ENCODE data around the gene RNF168. TPM values are rescaled to one million over a fixed set of nuclear protein-coding genes. Genes with fewer than 3 reads are reported as not detected.

RNF168 gene
- total RNA-seq, 1 experiment from 2014 or later = 25.1 TPM

DNA sequence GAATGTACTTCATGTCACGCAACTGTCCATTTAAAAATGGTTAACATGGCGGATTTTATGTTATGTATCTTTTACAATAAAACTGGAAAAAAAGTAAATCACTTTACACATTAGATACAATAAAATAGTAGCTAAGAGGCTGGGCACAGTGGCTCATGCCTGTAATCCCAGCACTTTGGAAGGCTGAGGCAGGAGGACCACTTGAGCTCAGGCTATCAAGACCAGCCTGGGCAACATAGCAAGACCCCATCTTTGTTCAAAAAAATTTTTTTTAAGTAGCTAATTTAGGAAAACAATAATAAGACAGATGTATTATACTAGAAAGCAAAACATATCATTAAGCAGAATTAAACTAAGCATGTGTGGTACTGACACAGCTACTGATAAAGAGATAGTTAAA is 11.5 kb downstream of the RNF168 start:
- POLR2A ChIA-PET = no interaction called here
- no peaks in the 10 kb centered on the region for H3K27me3 ChIP-seq (ENCODE audit: insufficient read depth, low read length)
- no peaks in the 10 kb centered on the region for H3K9me3 ChIP-seq (ENCODE audit: control insufficient read depth in 1 of 2, insufficient read depth in 1 of 2, low read depth in 1 of 2, low read length in 2 of 2)
- no peaks in the 10 kb centered on the region for H3K9me2 ChIP-seq (ENCODE audit: insufficient read depth)
- intact Hi-C loops (cut with micrococcal nuclease) = no loop called here
- peaks cover 7% of the 10 kb centered on the region; the same call in 1 of the 2 replicates for H4K20me1 ChIP-seq (ENCODE audit: insufficient read depth)
- no peak overlapping the region for H3K4me2 ChIP-seq (ENCODE audit: low read length)
- CTCF ChIA-PET = interaction anchor here (1.1 kb wide), 1 partner anchor 31 kb away, joined by 3 read pairs; no protein-coding TSS in a partner anchor
- RAD21 ChIA-PET (ENCODE audit: low non-redundant PET in 1 of 2, low total read pairs in 2 of 2, uncharacterized antibody in 2 of 2, unreplicated experiment in 2 of 2) = no interaction called here
- no peak overlapping the region for H3K9ac ChIP-seq (ENCODE audit: low read length)
- no peaks in the 10 kb centered on the region for H3K4me1 ChIP-seq (ENCODE audit: control insufficient read depth in 1 of 2, insufficient read depth in 2 of 2, low read length in 2 of 2)
- H2AFZ ChIP-seq (ENCODE audit: low read depth, low read length, poor library complexity, severe bottlenecking) = no peak overlapping the region
- H3K4me3 ChIP-seq (replicated peaks in 1 of 2; ENCODE audit: low read depth in 1 of 2, low read length in 2 of 2) = no peak overlapping the region
- H3K36me3 ChIP-seq (ENCODE audit: control insufficient read depth in 1 of 2, insufficient read depth in 2 of 2, low read length in 2 of 2) = peaks cover 6% of the 10 kb centered on the region in 2 experiments; a peak in 1 of 4 replicates
- H3K79me2 ChIP-seq (ENCODE audit: insufficient read depth, low read length) = peaks cover 92% of the 10 kb centered on the region
- DNase-seq (ENCODE audit: low read depth, low spot score) (no peak), ATAC-seq (no peak)
- no TSS peak for BruUV-seq (replicated peaks)
- TF ChIP-seq EZH2phosphoT487 (IDR thresholded peaks at IDR 0.05; ENCODE audit: borderline replicate concordance) (no peak), FOSL1 (IDR thresholded peaks at IDR 0.05; ENCODE audit: low read depth) (no peak), CEBPB (IDR thresholded peaks at IDR 0.05; ENCODE audit: low read depth) (no peak), EGR1 (IDR thresholded peaks at IDR 0.05; ENCODE audit: low read depth) (no peak), ELF1 (IDR thresholded peaks at IDR 0.05; ENCODE audit: borderline replicate concordance, low read depth) (no peak), JUND (IDR thresholded peaks at IDR 0.05) (no peak), RAD21 (IDR thresholded peaks at IDR 0.05; ENCODE audit: low read depth) (no peak), ATF3 (IDR thresholded peaks at IDR 0.05) (no peak), POLR2A (IDR thresholded peaks at IDR 0.05; ENCODE audit: borderline replicate concordance, extremely low read depth, insufficient read depth, insufficient read length) (no peak), REST (IDR thresholded peaks at IDR 0.05; ENCODE audit: low read depth) (no peak), SRF (IDR thresholded peaks at IDR 0.05; ENCODE audit: low read depth) (no peak), SP1 (IDR thresholded peaks at IDR 0.05; ENCODE audit: low read depth) (no peak), ZFX (IDR thresholded peaks at IDR 0.05) (no peak), POLR2AphosphoS5 (IDR thresholded peaks at IDR 0.05; ENCODE audit: low read depth, low read length) (no peak), ZNF274 (IDR thresholded peaks at IDR 0.05; ENCODE audit: low read depth, low read length) (no peak), YY1 (IDR thresholded peaks at IDR 0.05; ENCODE audit: extremely low read depth, insufficient replicate concordance, low read depth, low read length) (no peak), ZBTB33 (IDR thresholded peaks at IDR 0.05; ENCODE audit: extremely low read depth, insufficient replicate concordance, low read length) (no peak), TCF7L2 (IDR thresholded peaks at IDR 0.05; ENCODE audit: borderline replicate concordance, extremely low read depth, insufficient read depth, insufficient read length) (no peak)
- TF ChIP-seq, protein P1, sequence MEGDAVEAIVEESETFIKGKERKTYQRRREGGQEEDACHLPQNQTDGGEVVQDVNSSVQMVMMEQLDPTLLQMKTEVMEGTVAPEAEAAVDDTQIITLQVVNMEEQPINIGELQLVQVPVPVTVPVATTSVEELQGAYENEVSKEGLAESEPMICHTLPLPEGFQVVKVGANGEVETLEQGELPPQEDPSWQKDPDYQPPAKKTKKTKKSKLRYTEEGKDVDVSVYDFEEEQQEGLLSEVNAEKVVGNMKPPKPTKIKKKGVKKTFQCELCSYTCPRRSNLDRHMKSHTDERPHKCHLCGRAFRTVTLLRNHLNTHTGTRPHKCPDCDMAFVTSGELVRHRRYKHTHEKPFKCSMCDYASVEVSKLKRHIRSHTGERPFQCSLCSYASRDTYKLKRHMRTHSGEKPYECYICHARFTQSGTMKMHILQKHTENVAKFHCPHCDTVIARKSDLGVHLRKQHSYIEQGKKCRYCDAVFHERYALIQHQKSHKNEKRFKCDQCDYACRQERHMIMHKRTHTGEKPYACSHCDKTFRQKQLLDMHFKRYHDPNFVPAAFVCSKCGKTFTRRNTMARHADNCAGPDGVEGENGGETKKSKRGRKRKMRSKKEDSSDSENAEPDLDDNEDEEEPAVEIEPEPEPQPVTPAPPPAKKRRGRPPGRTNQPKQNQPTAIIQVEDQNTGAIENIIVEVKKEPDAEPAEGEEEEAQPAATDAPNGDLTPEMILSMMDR (IDR thresholded peaks at IDR 0.05 in 2 of 3, conservative IDR thresholded peaks at IDR 0.05 in 1 of 3; ENCODE audit: borderline replicate concordance in 1 of 3, insufficient read depth in 1 of 3, low read depth in 2 of 3, low read length in 2 of 3) = no peak
- H3K27ac ChIP-seq (ENCODE audit: low read depth, low read length) = no peak overlapping the region
